G401.6 (cell line): ENCODE results near the gene AUTS2.
"Not testable (repeated sequence)": the region's sequence is repeated elsewhere in the genome, so short reads cannot be mapped to it uniquely, and the experiment has no call there.

ENCODE experiments used
- FAIRE-seq: peaks from 2 replicates; lab custom pipeline; 2012; peaks lifted over from hg19 to GRCh38; lab: Jason Lieb, UNC

Gene AUTS2

DNA sequence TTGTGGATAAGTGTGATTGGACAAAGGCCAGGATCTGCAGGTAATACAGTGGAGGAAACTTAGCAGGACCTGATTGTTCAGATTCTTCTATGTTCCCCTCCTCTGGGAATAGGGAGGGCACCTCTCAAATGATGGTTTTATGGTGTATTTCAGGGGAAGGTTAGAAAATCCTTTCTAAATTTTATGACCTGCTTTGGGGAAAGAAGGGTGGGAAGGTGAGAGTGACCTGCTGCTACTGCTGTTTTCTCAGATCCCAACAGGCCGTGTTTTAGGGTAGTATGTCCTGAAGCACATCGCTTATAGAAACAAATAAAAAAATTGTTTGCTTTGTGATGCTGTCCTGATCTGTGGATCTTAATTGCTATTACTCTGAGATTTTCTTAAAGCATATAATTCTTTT, 1129.6 kb downstream of the AUTS2 start:
- no peak for FAIRE-seq

DNA sequence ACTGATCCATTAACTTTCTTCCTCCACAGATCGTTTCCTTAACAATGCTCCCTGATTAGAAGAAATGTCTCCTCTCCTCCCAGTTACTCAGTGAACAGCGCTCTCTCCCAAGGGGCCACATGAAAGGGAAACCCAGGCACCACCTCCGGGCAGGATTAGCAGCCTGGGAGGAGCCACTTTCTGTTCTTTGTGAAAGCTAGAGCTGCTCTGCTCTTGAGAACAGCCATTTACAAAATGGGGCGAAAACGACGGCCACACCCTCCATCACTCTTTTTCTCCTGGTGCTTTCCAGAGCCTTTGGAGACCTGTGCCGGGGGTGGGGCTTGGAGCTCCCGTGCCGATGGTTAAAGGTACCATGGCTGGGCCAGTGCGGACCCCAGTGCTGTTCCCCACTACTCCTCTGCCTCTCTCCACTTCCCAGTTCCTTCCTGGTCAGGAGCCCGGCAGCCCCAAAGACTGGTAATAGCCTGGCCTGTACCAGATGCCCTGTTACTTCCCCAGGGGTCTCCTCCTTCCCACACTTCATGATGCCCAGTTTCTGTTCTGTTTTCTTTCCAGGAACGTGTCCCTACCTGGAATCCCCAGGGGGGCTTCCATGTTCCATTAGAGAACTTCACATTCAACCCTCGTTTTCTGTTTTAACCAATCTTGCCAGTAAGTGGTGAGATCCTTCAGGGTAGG, 1130.7 kb downstream of the AUTS2 start:
- no peak for FAIRE-seq

DNA sequence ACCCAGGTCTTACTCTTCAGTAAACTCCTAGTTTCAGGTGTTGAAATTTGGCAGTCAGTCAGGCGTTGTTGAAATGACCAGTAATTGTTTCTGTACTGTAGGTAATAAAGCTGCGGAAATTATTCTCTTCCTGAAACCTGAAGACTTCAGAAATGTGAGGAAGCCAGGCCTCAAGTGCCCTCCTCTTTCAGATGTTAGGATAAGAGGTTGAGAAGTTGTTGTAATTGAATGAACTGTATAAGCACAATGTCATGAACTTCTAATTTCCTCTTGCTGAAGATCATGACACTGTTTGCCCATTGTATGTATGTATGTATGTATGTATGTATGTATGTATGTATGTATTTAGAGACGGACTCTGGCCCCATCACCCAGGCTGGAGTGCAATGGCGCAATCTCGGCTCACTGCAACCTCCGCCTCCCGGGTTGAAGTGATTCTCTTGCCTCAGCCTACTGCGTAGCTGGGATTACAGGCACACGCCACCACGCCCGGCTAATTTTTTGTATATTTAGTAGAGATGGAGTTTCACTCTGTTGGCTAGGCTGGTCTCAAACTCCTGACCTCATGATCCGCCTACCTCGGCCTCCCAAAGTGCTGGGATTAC, 1131.4 kb downstream of the AUTS2 start:
- FAIRE-seq, result not testable (repeated sequence)

GRCh38 chr7:70730451-70731110, 1132.3 kb downstream of the AUTS2 start:
- no peak for FAIRE-seq

GRCh38 chr7:70733090-70733489, 1134.8 kb downstream of the AUTS2 start:
- no peak for FAIRE-seq

DNA sequence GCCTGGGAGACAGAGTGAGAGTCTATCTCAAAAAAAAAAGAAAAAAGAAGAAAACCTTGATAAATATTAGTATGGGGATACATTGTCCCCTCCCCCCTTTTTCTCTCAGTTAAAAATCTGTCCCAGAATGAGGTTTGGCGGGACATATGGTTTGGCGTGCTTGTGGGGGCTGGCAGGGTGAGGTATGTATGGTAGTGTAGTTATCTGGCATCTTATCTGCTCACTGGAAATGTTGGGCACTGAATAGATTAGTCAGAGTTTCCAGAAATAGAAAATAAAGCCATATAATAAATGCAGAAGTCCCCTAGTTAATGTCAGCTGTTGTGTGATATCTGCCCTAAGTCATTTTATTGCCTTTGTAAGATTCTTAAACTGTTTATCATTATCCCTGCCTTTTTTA, 1136.1 kb downstream of the AUTS2 start:
- FAIRE-seq, result no peak

- FAIRE-seq, result no peak
These were observed 1137.0 kb downstream of the AUTS2 start for GRCh38 chr7:70735313-70735712.

DNA sequence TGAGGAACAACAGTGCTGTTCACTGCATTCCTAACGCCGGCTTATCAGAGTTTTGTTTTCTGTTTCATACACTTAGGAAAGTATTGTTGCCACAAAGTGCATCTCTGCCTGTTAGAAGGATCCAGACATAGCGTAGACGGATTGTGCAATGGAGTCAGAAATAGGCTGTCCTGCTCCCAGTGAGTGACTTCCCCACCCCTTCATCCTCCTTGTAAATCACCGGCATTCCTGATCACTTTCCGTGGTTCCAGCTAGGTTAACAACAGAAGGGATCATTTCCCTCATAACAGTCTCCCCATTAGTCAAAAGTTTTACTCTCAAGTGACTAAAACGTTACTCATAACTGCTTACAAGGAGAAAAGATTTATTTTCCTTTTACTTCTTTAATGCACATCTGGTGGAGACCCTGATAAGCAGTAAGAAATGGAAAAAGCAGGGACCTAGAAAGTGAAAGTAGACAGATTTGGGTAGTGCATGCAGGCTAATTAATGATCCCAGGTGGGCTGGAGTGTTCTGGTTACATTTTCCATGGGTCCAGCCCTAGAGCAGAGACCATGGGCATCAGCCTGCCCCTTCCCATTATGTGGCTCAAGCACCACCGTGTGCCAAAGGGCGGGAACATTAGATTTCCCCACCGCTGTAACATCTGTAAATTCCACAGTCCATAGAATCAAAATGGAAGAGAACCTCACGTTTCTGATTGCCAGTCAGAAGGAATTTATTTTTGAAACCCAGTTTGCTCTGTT, 1138.6 kb downstream of the AUTS2 start:
- no peak for FAIRE-seq

- no peak for FAIRE-seq
These were observed 1140.0 kb downstream of the AUTS2 start for GRCh38 chr7:70738151-70738885.

- FAIRE-seq, result no peak
These were observed 1141.5 kb downstream of the AUTS2 start for GRCh38 chr7:70739646-70740210.

DNA sequence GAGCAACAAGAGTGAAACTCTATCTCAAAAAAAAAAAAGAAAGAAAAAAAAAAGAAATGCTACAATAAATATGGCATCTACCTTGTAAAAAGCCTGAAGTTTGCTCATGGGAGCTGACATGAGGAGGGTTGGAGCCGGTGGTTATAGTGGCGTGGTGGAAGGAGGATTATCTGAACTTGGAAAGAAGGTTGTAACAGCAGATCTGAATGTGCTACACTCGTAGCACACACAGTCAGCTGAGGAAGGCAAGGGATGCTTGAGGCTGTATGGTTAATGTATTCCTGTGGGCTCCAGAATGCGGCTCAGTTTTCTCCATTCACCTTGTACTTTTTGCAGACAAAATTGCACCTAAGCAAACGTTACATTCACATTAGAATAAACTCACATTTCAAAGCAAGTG, 1143.4 kb downstream of the AUTS2 start:
- FAIRE-seq, result no peak

GRCh38 chr7:70743531-70744325, 1145.5 kb downstream of the AUTS2 start:
- no peak for FAIRE-seq

DNA sequence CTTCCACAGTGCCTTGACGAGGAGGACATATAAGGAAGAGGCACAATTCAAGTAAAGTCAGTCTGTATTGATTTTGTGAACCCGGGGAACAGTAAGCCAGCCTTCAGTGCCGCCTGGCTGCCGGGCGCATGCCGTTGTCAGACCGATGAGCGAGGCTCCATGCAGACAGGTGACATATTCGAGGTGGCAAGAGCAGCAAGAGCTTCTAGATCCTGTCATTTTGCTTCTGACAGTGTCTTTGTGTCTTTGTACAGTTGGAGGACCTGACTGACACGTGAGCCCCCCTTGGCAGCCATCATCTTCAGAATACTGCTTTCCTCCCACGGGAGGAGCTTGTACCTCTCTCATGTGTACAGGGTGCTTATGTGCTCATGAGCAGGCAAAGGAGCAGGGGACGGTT, 1146.2 kb downstream of the AUTS2 start:
- FAIRE-seq, result no peak

DNA sequence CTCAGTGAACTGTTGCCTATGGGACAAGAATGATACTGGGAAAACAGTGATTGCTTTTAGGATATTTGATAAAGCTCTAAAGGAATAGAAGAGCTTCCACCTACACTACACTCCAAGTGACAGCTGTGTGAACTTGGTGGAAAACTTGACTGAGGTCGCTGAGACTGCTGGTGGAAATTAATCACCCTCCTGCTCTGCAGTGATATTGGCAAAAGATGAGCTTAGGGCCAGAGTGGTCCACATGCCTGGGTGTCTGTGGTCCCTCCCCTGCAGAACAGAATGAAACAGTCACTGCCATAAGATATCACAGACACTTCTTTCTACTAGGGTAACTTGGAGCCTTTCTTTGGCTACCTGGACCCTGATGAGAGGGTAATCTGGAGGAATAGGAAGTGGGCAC, 1151.6 kb downstream of the AUTS2 start:
- FAIRE-seq, result no peak

GRCh38 chr7:70751895-70752294, 1153.6 kb downstream of the AUTS2 start:
- no peak for FAIRE-seq

GRCh38 chr7:70752794-70753241, 1154.5 kb downstream of the AUTS2 start:
- FAIRE-seq, result no peak

DNA sequence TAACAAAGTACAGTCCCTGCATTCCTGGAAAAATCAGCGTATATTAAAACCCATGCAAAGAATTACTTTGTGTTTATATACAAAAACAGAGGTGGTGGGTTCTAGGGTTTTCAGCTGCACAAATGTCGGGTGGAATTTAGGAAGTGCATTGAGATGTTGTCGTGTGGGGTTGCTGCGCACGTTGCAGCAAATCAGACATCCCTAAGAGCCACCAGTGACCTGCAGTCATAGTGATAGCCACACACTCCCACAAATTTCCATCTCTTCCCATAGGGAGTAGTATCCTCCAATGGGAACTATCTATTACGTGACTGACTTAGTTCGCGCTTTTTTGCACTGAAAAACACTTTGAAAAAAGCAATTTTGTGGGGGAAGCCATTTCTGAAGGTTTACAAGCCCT, 1158.5 kb downstream of the AUTS2 start:
- no peak for FAIRE-seq

GRCh38 chr7:70758646-70759045, 1160.4 kb downstream of the AUTS2 start:
- no peak for FAIRE-seq

DNA sequence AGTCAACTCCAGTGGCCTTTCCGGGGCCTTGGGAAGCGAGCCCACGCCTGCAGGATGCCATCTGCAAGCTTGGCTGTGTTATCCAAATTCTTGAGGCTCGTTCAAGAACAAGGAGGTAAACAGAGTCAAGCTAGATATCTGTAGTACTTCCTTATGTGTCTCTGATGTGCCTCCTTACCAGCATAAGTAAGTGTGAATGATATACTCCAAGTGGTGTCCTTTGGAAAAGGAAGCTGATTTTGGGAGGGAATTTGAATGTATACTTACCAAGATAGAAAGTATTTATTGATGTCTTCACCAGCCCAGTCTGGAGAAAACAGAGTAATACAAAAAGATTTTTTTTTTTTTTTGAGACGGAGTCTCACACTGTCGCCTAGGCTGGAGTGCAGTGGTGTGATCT, 1161.4 kb downstream of the AUTS2 start:
- FAIRE-seq, result no peak

DNA sequence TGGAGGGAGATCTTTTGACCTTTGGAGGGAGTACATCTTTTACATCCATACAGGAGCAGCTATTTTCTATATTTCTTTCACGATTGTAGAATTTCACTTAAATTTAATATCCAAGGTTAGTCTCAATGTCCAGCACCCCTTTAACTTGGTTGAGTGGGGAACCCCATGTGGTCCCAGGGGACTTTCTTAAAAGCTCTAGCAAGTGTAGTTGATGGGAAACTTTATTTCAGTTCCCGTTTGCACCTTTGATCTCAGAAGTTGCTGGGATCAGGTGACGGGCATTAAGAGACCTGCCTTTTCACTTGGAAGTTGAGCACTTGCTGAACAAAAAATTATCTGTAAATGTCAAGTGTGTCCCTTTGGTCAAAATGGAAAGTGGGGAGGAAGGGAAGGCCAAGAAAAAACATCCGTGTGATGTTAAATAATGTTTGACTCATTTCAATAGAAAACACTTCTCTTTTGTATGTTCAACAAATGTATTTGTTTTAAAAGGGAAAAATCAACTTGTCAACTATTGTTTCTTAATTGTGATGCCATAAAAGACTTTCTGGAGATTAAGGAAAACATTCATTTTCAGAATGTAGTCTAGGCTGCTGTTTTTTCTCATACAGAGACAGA, 1163.5 kb downstream of the AUTS2 start:
- FAIRE-seq, result no peak

- no peak for FAIRE-seq
These were observed 1164.4 kb downstream of the AUTS2 start for GRCh38 chr7:70762696-70763095.
